GM19035 (cell line): ENCODE data around the gene ELL2.
"Not testable (repeated sequence)": the region's sequence is repeated elsewhere in the genome, so short reads cannot be mapped to it uniquely, and the experiment has no call there.

Experiments
- ATAC-seq: cut with Tn5 transposase; IDR thresholded peaks from one replicate; pipeline ENCODE4 v1.9.1; 2021; ENCODE audit not compliant: unreplicated experiment

The ELL2 gene

DNA sequence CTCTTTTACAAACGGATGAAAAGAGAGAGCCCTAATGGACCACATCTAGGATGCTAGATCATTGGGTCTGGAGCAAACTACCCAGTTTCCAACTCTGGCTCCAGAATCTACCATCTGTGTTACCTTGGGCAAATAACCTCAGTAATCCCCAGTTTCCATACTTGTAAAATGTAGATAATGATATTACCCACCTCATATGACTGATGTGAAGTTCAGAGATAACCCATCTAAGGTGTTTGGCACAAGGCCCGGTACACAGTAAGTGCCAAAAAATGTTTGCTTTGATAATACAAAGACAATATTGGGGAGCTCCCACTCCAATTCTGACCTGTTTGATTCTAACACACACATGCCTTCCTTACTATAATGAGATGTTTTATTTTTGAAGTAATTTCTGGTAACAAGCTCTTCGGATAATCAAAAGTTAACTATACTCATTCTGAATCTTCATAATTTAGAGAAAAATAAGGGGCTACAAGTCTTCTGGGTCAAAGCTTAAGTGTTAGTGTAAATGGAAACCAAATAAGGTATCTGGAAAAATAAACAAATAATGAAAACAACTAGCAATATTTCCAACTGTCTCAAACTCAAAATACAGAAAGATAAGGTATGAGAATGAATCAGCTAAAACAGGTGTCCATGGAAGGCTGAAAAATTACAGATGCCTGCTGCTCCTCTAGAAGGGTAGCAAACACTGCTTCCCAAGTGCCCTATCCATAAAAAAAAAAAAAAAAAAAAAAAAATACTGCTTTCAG lies 30.4 kb downstream of the ELL2 start:
- ATAC-seq, result no peak

DNA sequence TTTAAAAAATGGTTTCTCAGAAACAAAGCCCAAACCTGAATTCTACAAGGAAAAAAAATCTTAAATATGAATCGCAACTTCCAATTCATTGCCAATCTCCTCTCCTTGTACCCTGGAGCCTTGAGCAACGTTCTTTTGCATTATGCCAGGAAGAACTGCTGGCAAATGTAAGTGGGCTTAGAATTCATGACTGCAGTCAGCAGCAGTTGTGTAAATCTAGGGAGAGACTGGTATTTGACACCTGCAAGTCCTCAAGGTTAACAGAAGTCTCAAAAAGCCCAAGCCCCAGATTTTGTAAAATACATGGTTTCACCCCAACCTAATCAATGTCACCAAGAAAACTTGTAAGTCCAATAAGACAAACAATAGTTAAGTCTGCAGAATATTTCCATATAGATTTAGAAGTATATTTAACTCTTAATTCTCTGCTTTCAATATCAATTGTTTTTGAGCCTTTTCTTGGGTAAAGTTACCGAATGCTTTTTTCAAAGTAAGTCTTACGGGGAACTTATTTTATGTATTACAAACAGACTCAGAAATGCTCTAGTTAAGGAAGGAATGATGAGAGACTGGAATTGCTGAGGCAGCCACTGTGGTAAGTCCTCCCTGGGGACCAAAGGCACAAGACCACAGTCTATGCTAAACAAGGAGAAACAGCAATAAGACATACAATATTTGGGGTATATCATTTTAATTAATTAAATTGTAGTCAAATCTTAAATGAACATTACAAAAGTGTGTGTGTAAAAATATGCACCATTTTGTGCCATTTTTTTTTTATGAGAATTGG lies 31.3 kb downstream of the ELL2 start:
- ATAC-seq, result no peak

DNA sequence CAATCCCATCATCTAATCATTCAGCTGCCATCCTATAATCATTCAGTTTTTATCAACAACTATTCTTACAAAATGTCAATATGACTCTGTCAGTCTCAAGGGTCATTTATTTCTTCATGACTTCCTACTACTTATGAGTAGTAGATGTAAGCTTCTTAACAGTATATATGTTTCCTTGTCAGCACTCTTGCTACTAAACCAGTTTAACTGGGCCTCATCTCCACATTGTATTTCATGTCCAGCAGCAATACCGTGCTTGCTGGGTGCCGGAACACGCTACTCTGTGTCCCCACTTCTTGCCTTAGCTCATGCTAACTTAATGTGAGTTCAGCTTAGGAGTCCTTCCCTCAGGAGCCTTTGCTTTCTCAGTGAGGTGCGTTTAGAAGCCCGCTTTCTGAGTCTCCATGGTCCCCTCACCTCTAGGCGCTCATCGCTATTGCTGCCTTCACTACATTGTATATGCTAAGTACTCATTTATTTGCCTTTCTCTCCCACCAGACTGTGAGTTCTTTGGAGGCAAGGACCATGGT lies 32.9 kb downstream of the ELL2 start:
- no peak for ATAC-seq

DNA sequence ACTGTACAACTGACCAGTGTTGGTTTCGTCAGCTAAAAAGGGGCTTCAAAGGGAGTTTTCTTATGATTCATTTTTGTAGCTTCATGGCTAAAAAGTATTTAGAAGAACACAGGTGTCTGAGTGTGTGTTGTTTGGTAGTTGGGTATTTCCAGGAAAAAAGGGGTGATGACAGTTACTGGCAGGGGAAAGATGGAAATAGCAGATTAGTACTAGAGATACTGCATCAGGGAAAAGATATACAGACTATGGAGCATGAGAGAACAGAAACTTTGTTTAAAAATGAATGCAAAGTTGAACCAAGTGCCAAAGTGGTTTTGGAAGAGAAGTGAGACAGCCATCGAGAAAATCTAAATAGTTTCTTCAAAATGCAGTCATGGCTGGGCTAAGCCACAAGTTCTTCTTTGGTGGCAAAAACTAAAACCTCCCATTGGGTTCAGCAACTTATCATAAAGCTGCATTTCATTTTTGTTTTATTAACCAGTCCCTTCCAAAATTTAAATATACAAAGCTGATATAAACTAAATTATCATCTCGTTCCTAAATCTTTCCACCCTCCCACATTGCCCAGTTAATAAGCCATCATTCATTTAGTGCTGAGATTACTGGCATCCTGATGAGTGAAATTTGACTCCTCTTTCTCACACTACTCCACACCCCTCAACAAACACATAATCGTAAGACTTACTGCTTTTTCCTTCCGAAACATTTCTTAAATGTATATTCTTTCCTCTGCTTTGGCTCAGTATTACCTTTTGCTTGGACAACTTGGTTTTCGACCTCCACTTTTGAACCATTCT lies 33.5 kb downstream of the ELL2 start:
- peak; percentile 50 for ATAC-seq

DNA sequence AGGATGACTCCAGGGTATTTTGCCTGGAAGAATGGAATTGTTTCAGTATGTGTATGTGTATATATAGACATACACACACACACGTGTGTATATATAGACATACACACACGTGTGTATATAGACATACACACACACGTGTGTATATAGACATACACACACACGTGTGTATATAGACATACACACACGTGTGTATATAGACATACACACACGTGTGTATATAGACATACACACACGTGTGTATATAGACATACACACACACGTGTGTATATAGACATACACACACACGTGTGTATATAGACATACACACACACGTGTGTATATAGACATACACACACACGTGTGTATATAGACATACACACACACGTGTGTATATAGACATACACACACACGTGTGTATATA lies 34.4 kb downstream of the ELL2 start:
- ATAC-seq, result not testable (repeated sequence)

DNA sequence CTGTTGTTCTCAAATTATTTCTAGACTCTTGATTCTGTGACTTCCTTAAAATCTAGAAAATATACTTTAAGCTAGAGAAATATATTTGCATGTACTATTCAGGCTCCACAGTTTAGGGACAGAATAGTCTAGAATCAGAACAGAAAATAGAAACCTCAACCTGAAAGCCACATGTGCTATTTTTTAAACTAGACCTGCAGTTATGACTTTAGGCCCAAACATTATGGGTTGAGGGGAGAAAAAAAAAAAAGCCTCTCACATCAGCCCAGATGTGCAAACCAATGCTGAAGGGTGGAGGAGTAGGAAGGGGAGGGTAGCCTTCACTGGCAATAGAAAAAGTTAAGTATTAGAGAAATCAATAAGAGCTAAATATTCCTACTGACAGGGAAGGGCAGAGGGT lies 35.7 kb downstream of the ELL2 start:
- ATAC-seq, result peak; percentile 51

DNA sequence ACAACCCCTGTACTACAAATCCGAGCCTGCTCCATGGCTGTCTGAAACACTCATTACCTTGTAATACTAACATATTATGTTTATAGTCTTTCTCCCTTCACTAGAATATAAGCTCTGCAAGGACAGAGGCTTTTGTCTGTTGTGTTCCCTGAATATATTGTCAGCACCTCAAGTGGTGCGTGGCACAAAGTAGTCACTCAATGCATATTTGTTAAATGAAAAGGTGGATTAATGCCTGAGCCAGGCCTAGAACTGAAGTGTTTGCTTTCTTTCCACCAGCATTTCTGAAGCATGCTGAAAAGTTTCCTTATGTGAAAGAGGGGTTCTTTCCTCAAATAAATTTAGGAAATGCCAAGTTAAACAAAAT lies 36.3 kb downstream of the ELL2 start:
- no peak for ATAC-seq

DNA sequence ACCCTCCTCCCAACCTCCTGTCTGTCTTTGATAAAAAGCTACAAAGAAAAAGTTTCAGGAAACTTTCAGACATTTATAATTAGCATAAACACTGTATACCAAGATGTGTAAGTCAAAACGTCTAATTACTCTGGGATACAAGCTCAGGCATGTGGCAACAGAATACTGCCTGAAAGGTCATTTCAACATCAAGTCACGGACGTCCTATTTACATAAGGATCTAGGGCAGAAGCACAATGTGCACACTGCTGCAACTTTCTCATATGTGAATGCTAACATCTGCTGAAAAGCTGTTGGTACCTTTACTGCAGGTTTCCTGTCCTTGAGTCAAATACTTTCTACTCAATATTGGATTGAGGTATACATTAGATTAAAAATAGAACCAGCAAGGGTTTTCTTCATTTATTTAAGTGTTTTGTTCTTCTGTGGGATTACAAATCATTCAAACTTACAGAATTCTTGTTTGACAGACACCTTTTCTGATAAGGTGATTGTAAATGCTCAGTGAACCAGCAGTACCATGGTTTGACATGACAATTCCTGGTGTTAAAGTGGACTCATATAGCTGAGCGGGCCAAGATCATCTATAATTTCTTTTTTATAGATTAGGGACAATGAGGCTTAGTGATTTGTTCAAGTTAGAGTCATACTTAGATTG lies 36.8 kb downstream of the ELL2 start:
- no peak for ATAC-seq

DNA sequence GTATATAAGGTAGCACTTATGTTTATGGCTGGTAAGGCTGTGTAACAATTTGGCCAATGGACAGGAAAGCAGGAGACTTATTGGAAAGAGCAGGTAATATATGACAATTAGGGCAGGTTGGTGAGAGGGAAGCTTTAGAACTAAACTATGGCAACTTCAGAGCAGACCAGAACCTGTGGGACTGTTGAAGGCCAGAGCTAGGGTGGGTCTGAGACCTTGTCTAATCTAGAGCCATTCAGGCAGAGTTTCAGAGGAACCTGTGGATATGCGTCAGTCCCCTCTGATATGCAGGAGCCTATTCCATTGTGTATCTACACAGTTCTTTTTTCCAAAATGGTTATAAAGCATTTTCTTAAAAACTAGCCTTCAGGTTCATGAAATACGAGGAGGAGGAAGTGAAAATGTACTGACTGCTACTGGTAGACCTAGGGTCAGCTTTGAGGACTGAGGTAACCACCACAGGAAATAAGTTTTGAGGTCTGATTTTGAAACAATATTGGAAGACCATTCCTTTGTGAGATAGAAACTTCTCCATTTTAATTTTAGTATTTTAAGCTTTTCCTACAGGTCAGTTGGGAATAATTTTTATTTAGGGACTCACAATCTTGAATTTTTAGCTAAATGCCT lies 37.6 kb downstream of the ELL2 start:
- peak; percentile 34 for ATAC-seq

DNA sequence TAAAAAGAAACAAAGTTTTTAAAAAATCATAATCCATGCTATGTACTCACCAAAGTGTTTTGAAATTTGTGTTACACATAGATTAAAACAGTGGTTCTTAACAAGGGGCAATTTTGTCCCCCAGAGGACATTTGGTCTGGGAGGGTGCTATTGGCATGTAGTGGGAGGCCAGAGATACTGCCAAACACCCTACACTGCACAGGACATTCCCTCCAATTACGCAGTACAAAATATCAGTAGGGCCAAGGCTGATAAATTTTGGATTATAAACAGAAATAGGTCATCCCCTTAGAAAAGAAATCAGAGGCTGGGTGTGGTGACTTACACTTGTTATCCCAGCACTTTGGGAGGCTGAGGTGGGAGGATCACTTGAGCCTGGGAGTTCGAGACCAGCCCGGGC lies 38.9 kb downstream of the ELL2 start:
- no peak for ATAC-seq

DNA sequence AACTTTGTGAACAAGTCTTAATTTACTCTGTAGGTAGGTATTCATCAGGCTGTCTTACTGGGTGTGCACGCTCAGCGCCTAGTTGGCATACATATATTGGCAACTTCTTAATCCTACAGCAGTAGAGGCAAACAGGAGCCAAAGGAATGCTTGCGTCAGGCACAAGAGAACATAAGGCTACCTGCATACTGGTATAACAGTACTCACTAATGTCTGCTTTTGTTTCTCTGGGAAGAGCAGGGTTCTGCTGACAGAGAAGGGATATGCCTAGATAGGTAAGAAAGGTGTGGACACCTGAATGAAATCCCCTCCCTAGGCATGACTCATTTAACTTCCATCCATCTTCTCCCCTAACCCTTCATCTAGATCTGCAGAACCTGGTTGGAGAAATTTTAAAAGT lies 40.1 kb downstream of the ELL2 start:
- no peak for ATAC-seq

DNA sequence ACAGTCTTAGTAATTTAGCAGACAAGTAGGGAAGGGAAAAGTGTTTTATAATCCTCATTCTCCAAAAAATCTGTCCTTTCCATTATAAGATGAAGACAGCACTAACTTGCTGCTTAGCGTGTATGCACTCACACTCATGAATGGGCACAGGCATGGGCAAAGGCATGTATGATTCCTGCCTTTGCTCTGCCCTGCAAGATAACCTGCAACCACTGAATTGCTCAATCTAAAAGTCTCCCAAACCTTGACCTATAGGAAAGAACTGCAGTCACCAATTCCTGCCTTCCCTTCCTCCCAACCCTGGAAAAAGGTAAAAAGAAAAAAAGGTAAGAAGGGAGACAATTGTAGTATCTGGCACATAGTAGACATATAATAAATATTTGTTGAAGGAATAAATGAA lies 40.8 kb downstream of the ELL2 start:
- ATAC-seq, result no peak

DNA sequence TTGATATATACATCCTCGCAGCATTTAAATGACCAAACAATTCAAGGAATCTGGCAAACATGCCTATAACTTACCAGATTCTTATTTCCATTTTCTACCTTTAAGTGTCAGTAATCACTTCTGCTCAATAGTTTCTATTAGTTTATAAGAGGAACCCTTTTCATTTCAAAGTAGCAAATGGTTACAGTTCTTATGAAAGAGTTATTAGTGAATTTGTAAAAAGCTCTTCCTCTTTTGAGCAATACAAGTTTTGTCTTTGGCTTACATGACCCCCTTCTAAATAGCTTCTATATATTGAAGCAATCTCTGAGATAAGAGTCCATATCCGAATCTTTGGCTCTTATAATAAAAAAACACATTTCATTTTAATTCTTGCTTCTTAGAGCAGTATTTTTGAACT lies 42.0 kb downstream of the ELL2 start:
- ATAC-seq, result no peak

DNA sequence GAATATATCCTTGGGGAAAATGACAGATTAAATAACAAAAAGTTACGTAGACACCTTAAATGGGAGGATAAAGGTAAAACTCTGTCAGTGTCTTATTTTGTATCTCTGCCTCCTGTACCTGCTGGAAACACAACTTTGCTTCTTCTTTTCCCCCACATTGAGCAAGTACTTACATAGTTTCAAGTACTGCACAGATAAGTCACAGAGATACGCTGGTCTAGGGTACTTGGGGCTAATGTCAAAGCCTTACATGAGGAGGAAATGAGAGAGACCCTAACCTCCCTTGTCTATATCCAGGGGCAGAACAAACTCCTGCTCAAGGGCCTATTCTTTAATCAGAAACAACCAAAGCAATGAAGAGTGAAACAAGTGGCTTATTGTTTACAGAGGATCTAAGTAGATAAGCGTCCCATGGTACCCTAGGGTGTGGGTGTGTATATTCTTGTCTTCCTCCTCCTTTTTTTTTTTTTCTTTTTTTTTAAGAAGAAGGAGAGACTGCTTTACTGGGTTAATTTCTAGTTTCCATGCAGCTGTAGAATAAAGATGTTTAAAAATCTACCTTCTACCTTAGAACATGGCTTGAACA lies 43.1 kb downstream of the ELL2 start:
- no peak for ATAC-seq

DNA sequence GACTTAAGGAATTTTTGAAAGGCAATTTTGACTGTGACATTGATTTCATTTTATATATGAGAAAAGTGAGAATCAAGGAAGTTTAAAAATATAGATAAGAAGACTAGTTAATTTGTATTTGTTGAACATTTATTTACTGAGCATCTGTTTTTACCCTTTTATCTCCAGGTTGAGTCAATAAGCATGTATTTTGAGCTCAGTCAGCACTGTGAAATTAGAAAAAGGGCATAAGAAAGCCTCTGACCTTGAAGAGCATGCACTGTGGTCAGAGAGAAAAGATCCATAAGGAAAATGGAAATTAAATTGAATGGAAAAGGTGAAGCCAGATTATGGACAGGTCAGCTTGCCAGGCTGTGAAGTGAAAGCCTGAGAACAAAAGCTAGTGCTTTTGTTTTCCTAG lies 44.4 kb downstream of the ELL2 start:
- no peak for ATAC-seq

DNA sequence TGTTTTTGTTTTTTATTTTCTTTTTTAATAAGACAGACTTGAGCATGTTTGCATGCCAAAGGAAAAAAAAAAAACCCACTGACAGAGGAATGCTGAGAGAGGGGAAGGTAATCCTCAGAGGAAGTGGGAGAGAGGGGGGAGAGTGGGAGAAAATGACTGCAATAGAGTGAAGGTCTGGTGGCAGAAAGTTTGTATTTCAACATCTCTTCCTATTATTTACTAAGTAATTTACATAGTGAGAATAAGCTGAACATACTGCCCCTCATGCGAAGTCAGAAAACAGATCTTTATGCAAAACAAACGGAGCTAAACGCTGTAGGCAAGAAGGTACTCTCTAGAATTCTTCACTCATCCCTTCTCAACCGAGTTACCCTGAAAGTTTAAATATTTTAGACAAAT lies 45.0 kb downstream of the ELL2 start:
- ATAC-seq, result no peak

DNA sequence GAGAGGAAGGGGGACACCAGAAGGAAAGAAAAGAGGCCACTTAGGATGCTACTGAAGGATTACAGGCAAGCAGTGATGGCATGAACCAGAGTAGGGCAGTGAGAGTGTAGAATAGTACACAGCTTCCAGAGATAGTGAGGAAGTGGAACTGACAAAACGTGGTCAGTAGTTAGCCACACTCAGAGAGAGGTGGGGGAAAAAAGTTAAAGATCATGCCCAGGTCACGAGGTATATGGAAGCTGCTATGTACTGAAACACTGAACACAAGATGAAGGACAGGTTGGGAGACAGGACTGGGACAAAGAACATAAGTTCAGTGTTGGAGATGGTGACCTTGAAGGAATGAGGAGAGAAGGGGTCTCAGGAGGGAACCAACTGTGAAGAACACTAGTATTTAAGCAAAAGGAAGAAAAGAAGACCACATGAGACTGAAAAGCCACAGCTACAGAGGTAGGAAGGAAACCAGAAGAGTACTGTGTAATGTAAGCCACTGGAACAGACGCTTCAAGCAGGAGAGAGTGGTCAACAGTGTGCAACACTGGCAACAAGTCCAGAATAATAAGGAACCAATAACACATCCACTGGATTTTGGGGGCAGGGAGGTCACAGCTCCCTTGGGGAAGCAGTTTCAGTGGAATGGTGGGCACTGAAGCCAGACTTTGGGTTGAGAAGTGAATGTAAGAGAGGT lies 45.5 kb downstream of the ELL2 start:
- ATAC-seq, result peak; percentile 56

DNA sequence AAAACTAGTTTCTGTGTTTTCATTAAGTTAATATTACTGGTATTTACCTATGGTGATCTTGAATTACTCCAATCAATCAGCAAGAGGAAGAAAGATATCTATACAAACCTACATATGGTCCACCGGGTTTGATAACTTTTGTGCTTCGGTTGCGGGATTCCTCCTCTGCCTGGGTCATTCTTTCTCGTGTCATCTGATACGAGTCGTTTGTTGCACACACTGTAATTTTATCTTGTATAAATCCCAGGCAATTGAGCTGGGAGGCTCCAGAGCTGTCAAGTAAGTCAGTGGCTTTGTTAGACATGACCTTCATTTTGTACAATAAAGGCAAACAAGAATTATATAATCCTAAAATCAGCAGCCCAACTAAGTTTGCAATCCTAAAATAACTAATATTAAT lies 48.0 kb downstream of the ELL2 start:
- ATAC-seq, result no peak

DNA sequence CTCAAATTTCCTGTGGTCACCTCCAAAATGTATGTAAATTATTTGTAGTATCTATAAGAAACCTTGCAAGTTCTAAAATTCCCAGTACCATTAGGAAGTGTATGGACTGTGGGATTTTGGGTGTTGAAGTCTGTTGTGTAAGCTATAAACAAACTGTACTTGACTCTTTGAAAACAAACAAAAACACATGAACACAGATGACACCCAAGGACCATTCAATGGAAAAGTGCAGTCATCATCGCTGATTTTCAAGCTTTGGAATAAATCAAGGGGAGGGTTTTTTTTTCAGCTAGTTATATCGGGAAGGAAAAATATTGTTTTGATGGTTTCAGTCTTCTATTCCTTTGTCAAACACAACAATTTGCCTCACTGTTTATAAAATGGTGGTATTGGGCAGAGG lies 49.6 kb downstream of the ELL2 start:
- no peak for ATAC-seq

DNA sequence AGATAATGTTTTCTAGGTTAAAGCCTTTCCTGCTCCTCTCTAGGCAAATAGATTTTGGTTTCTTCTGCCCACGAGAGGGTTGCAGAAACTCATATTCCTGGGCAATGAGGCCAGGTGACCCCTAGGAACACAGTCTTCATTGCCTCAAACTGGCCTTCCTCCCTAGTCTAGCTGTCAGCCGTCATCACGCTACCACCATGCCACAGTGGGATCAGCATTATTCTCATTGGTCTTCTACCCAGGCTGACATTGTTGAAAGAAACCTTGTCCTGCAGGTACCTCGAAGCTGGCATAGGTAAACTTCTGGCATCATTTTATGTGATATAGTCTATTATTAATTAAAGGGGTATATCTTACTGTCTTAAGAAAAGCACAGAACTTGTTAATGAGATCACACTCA lies 51.1 kb downstream of the ELL2 start:
- no peak for ATAC-seq
